K562 (cell line): Measurements from ENCODE around the gene MCFD2. TPM values are rescaled to one million over a fixed set of nuclear protein-coding genes. Genes with fewer than 3 reads are reported as not detected.

ENCODE experiments used
- ATAC-seq: fragments of 200-7000 bp; cut with Tn5 transposase; 3 replicates; pipeline ENCODE4 v1.9.1; 2020; ENCODE audit warnings: moderate library complexity
- BruUV-seq: library from RNA; stranded (reverse); fragments of 400-500 nt; replicated peaks from 2 replicates; lab custom pipeline; 2021; lab: Mats Ljungman, UMichigan
- CTCF ChIA-PET: fragments of 300-600 bp; formaldehyde crosslinking; extraction: SDS; loops from one replicate; lab custom pipeline; 2021; ENCODE audit warnings: low intra/inter-chr PET ratio; lab: Yijun Ruan, JAX
- POLR2A ChIA-PET: fragments of 300-600, 350-650 bp; sonication (Branson Sonifier 250); formaldehyde crosslinking; extraction: SDS; loops from one replicate; lab custom pipeline; 2021; ENCODE audit warnings: antibody characterized with exemption, inconsistent platforms; lab: Yijun Ruan, JAX
- DNase-seq, 4 experiments: peaks; one replicate each; pipeline versions ENCODE4 v3.0.0 to v3.0.0-alpha.2; 2011 to 2018; ENCODE audit warnings: low spot score in 3 of 4, mixed read lengths in 3 of 4; ENCODE audit errors: extremely low read depth in 1 of 4
- FAIRE-seq: peaks from 2 replicates; lab custom pipeline; 2011; peaks lifted over from hg19 to GRCh38; lab: Jason Lieb, UNC
- H2AFZ ChIP-seq: 2 replicates; pipeline ENCODE4 v1.6.0; 2011; ENCODE audit warnings: low read depth, low read length, control low read depth, inconsistent platforms
- H3K27ac ChIP-seq: fragments of 200-600 bp; 3 replicates; pipeline ENCODE4 v1.8.0; 2011; ENCODE audit warnings: low read depth, mild to moderate bottlenecking, control low read depth, inconsistent platforms, low read length, moderate library complexity, mixed read lengths; ENCODE audit errors: extremely low read depth
- H3K27me3 ChIP-seq, 2 experiments: fragments of 300-600 bp in 1 of 2; 2 replicates in 1 of 2; 3 replicates in 1 of 2; pipeline versions ENCODE4 v1.6.0 to v1.8.0; 2011; ENCODE audit warnings: inconsistent platforms in 2 of 2, low read length in 2 of 2, mild to moderate bottlenecking in 1 of 2, mixed read lengths in 1 of 2, moderate library complexity in 1 of 2; ENCODE audit not compliant: control insufficient read depth in 2 of 2, insufficient read depth in 2 of 2
- H3K36me3 ChIP-seq: fragments of 300-600 bp; 3 replicates; pipeline ENCODE4 v1.8.0; 2011; ENCODE audit warnings: mild to moderate bottlenecking, low read length, inconsistent platforms; ENCODE audit not compliant: control insufficient read depth, insufficient read depth
- H3K4me1 ChIP-seq, 2 experiments: fragments of 200-600 bp in 1 of 2; replicated peaks in 1 of 2; 2 replicates in 1 of 2; 3 replicates in 1 of 2; pipeline versions ENCODE4 v1.5.1 to v1.8.0; 2011; ENCODE audit warnings: inconsistent platforms in 2 of 2, low read length in 2 of 2, mild to moderate bottlenecking in 1 of 2, mixed read lengths in 1 of 2, moderate library complexity in 1 of 2; ENCODE audit not compliant: control insufficient read depth in 2 of 2, insufficient read depth in 2 of 2
- H3K4me2 ChIP-seq: 2 replicates; pipeline ENCODE4 v1.6.1; 2011; ENCODE audit warnings: low read length, control low read depth, inconsistent platforms, mixed read lengths; ENCODE audit not compliant: insufficient read depth
- H3K4me3 ChIP-seq: fragments of 200-600 bp; sonication (generic), shearing (Covaris generic); 2 replicates; pipeline ENCODE4 v1.5.1; 2016; ENCODE audit warnings: control low read depth, inconsistent platforms
- H3K79me2 ChIP-seq: fragments of 200-600 bp; 3 replicates; pipeline ENCODE4 v1.8.0; 2011; ENCODE audit warnings: low read length, inconsistent platforms; ENCODE audit not compliant: control insufficient read depth, insufficient read depth
- H3K9ac ChIP-seq, 2 experiments: 2 replicates each; pipeline versions ENCODE4 v1.6.0 to v1.6.1; 2011; ENCODE audit warnings: low read depth in 2 of 2, low read length in 2 of 2, control low read depth in 1 of 2, inconsistent platforms in 1 of 2, mild to moderate bottlenecking in 1 of 2, mixed read lengths in 1 of 2; ENCODE audit not compliant: insufficient read depth in 1 of 2
- H3K9me1 ChIP-seq: one replicate; pipeline ENCODE4 v1.6.0; 2011; ENCODE audit warnings: inconsistent platforms, mild to moderate bottlenecking, low read length, moderate library complexity; ENCODE audit not compliant: control insufficient read depth, insufficient read depth
- H3K9me3 ChIP-seq: replicated peaks from 2 replicates; pipeline ENCODE4 v1.5.1; 2011; ENCODE audit warnings: low read depth, low read length, inconsistent platforms; ENCODE audit not compliant: control insufficient read depth, insufficient read depth
- H4K20me1 ChIP-seq: replicated peaks from 2 replicates; pipeline ENCODE4 v1.6.1; 2011; ENCODE audit warnings: low read length, inconsistent platforms, mixed read lengths; ENCODE audit not compliant: control insufficient read depth, insufficient read depth
- CBX3 ChIP-seq, 2 experiments: IDR thresholded peaks; 1 replicate in 1 of 2; 2 replicates in 1 of 2; pipeline ENCODE4 v1.6.1; 2012; ENCODE audit warnings: inconsistent platforms in 2 of 2, low read length in 2 of 2, borderline replicate concordance in 1 of 2, control low read depth in 1 of 2
- E2F5 ChIP-seq: sonication (generic); formaldehyde crosslinking; IDR thresholded peaks from 2 replicates; pipeline ENCODE4 v1.8.0; 2022; ENCODE audit warnings: mild to moderate bottlenecking, missing genetic modification reagents
- ELF1 ChIP-seq: fragments of 200-800 bp; sonication (Bioruptor generic); IDR thresholded peaks from 2 replicates; pipeline ENCODE4 v1.6.1; 2016; ENCODE audit warnings: missing genetic modification characterization, missing compliant biosample characterization
- HDAC1 ChIP-seq, 2 experiments: fragments of 450-650 bp; IDR thresholded peaks; 2 replicates each; pipeline ENCODE4 v1.6.1; 2016 to 2017; ENCODE audit warnings: inconsistent platforms in 1 of 2, mild to moderate bottlenecking in 1 of 2, moderate library complexity in 1 of 2
- LCOR ChIP-seq: sonication (generic); formaldehyde crosslinking; IDR thresholded peaks from 2 replicates; pipeline ENCODE4 v1.8.0; 2022; ENCODE audit warnings: mild to moderate bottlenecking, missing genetic modification reagents
- NR2C1 ChIP-seq, 2 experiments: fragments of 450-650 bp; IDR thresholded peaks; 2 replicates each; pipeline ENCODE4 v1.6.1; 2017; ENCODE audit warnings: mild to moderate bottlenecking in 2 of 2, antibody characterized with exemption in 1 of 2, inconsistent platforms in 1 of 2, missing compliant biosample characterization in 1 of 2, missing genetic modification characterization in 1 of 2
- PHTF2 ChIP-seq: fragments of 250-450 bp; sonication (Bioruptor Pico); IDR thresholded peaks from 2 replicates; pipeline ENCODE4 v1.5.0; 2021; ENCODE audit warnings: mild to moderate bottlenecking
- RERE ChIP-seq: sonication (generic); formaldehyde crosslinking; IDR thresholded peaks from 2 replicates; pipeline ENCODE4 v1.8.0; 2023; ENCODE audit warnings: missing genetic modification reagents, mild to moderate bottlenecking, borderline replicate concordance
- SNIP1 ChIP-seq: fragments of 450-650 bp; IDR thresholded peaks from 2 replicates; pipeline ENCODE4 v1.7.1; 2017; ENCODE audit warnings: low read depth, mild to moderate bottlenecking
- TBL1XR1 ChIP-seq, 2 experiments: IDR thresholded peaks; 2 replicates each; pipeline ENCODE4 v1.6.1; 2012; ENCODE audit warnings: improper control_type of control experiment in 2 of 2, low read length in 2 of 2, mild to moderate bottlenecking in 1 of 2
- TSHZ1 ChIP-seq: fragments of 250-450 bp; sonication (Bioruptor Pico); IDR thresholded peaks from 2 replicates; pipeline ENCODE4 v1.4.0; 2020; ENCODE audit warnings: mild to moderate bottlenecking, moderate library complexity
- ZNF551 ChIP-seq: fragments of 250-450 bp; sonication (Bioruptor Pico); IDR thresholded peaks from 2 replicates; pipeline ENCODE4 v1.5.0; 2021; ENCODE audit warnings: mild to moderate bottlenecking, moderate library complexity
- ZNF57 ChIP-seq: fragments of 450-650 bp; formaldehyde crosslinking; IDR thresholded peaks from 2 replicates; pipeline ENCODE4 v1.4.0; 2020; ENCODE audit warnings: mild to moderate bottlenecking, moderate library complexity
- WGBS: fragments of 100-300 bp; shearing (Covaris generic); methylation state at CpG from one replicate; pipeline ENCODE4 v1.1.6; 2016; ENCODE audit warnings: low coverage, mixed read lengths; ENCODE audit not compliant: insufficient coverage; ENCODE audit errors: missing lambda C conversion rate; 5-methylcytosine and 5-hydroxymethylcytosine counted together
- in situ Hi-C: fragments of 300-500 bp; cut with MboI; formaldehyde crosslinking; loops from 4 replicates; pipeline ENCODE4 v1.15.0; 2018; ENCODE audit warnings: inconsistent platforms, mixed read lengths
- intact Hi-C: fragments of 100-400 bp; cut with micrococcal nuclease; formaldehyde crosslinking; loops from 2 replicates; pipeline ENCODE4 v1.14.2; 2022
- polyA plus RNA-seq, 8 experiments: library from polyadenylated mRNA; depleted of rRNA in 4 of 8; stranded (reverse) in 5 of 8; unstranded in 3 of 8; fragments of >200 nt; fragmentation: Nextera tagmentation in 2 of 8; fragmentation: Illumina TruSeq in 1 of 8; extraction: Ambion mirVana in 2 of 8; extraction: Trizol in 1 of 8; gene quantifications; 2 replicates each; pipeline versions ENCODE4 v1.2.1 to v1.2.3, GENCODE V29; 2011 to 2014; ENCODE audit warnings: inconsistent platforms in 1 of 8, missing spikeins in 1 of 8
- total RNA-seq, 7 experiments: library from RNA; depleted of rRNA in 6 of 7; stranded (reverse); fragments of >200 nt in 6 of 7; fragmentation: Illumina TruSeq in 2 of 7; extraction: Trizol in 2 of 7; gene quantifications; 2 replicates each; pipeline versions ENCODE4 v1.2.1 to v1.2.3, GENCODE V29; 2011 to 2021; ENCODE audit warnings: low replicate concordance in 1 of 7

Gene MCFD2
- total and polyA plus RNA-seq, 9 of the 15 experiments (the other 6 are each of a cell fraction or from before 2014, with no cell fraction given) = 78.6 to 237 (median 123) TPM

- no TSS peak for BruUV-seq
- in situ Hi-C loops = no loop called here
- TF ChIP-seq PHTF2 (CRISPR knock-in tag) (no peak), ELF1 (tag) (no peak), NR2C1 (IDR thresholded peaks at IDR 0.05) (no peak), NR2C1 (tag; IDR thresholded peaks at IDR 0.05) (no peak), HDAC1 (IDR thresholded peaks at IDR 0.05) (no peak), ZNF551 (CRISPR knock-in tag) (no peak), TBL1XR1 (IDR thresholded peaks at IDR 0.05; ENCODE audit: low read length in 2 of 2) (no peak), SNIP1 (no peak), TSHZ1 (no peak), ZNF57 (CRISPR knock-in tag) (no peak), CBX3 (IDR thresholded peaks at IDR 0.05; ENCODE audit: borderline replicate concordance in 1 of 2, low read length in 2 of 2) (no peak), E2F5 (CRISPR knock-in tag) (no peak), RERE (CRISPR knock-in tag) (no peak), LCOR (CRISPR knock-in tag) (no peak)
These were observed 53.7 kb downstream of the MCFD2 start for GRCh38 chr2:46861916-46862315.

More at GRCh38 chr2:46861916-46862315, 53.7 kb downstream of the MCFD2 start:
- WGBS = 6% methylated on average over 6 of the region's 6 CpGs
- Histone ChIP-seq H3K9me1 (no peaks in the 10 kb centered on the region), H3K9ac (no peak overlapping the region), H3K36me3 (no peaks in the 10 kb centered on the region), H3K4me1 (peaks cover 3 to 11% of the 10 kb centered on the region in 2 experiments; a peak in 3 of 5 replicates), H3K27me3 (peaks cover 0 to 7% of the 10 kb centered on the region in 2 experiments; a peak in 1 of 5 replicates), H3K79me2 (no peaks in the 10 kb centered on the region), H3K4me2 (no peak overlapping the region), H2AFZ (peak overlapping the region; percentile 40; the same call in 1 of the 2 replicates), H3K9me3 (peaks cover 9% of the 10 kb centered on the region; the same call in 1 of the 2 replicates), H4K20me1 (no peaks in the 10 kb centered on the region), H3K27ac (no peak overlapping the region), H3K4me3 (no peak overlapping the region)
- POLR2A ChIA-PET = interaction anchor here (0.6 kb wide), 1 partner anchor 14 kb away, joined by 3 read pairs; no protein-coding TSS in a partner anchor
- FAIRE-seq (no peak), ATAC-seq (peak; percentile 31; the same call in 1 of the 3 replicates), DNase-seq (no peak)
- intact Hi-C loops = no loop called here
- CTCF ChIA-PET = no interaction called here
